Right atrium auricular region (tissue), 2 donors: Measurements from ENCODE around the gene MYORG. TPM values are rescaled to one million over a fixed set of nuclear protein-coding genes. Genes with fewer than 3 reads are reported as not detected.
A peak's percentile ranks its signal among the peaks of the same experiment; 100 is the strongest.

Source experiments
- DNase-seq: peaks from one replicate; pipeline ENCODE4 v3.0.0-alpha.2; 2019; ENCODE audit warnings: low spot score
- H3K27ac ChIP-seq, 2 donors: fragments of 200-600 bp; sonication (generic); 1 replicate in 1 of 2; 2 replicates in 1 of 2; pipeline ENCODE4 v1.5.1; 2016 to 2019
- H3K27me3 ChIP-seq, 2 donors: fragments of 200-600 bp; sonication (generic); one replicate each; pipeline versions ENCODE4 v1.5.1 to v1.6.0; 2017 to 2019
- H3K36me3 ChIP-seq: fragments of 200-600 bp; sonication (generic); one replicate; pipeline ENCODE4 v1.5.1; 2016
- H3K4me1 ChIP-seq, 2 donors: fragments of 200-600 bp; sonication (generic); one replicate each; pipeline versions ENCODE4 v1.5.1 to v1.6.0; 2017 to 2019
- H3K4me3 ChIP-seq, 2 donors: fragments of 200-600 bp; sonication (generic); 1 replicate in 1 of 2; 2 replicates in 1 of 2; pipeline ENCODE4 v1.5.1; 2017 to 2019; ENCODE audit warnings: mild to moderate bottlenecking in 1 of 2, moderate library complexity in 1 of 2
- H3K9me3 ChIP-seq, 2 donors: fragments of 200-600 bp; sonication (generic); one replicate each; pipeline ENCODE4 v1.5.1; 2019
- total RNA-seq, 2 donors: library from RNA; depleted of rRNA; stranded (reverse); fragments of >200 nt; gene quantifications; one replicate each; pipeline ENCODE4 v1.1.0, GENCODE V29; 2016
- TF ChIP-seq, protein P1 (sequence below), 2 donors: fragments of 200-600 bp; sonication (generic); IDR thresholded peaks; one replicate each; pipeline ENCODE4 v1.5.1; 2019; ENCODE audit warnings: antibody characterized with exemption in 2 of 2

Gene MYORG
- total RNA-seq, 2 donors from 2014 or later: 5.4 to 7.4 TPM

DNA sequence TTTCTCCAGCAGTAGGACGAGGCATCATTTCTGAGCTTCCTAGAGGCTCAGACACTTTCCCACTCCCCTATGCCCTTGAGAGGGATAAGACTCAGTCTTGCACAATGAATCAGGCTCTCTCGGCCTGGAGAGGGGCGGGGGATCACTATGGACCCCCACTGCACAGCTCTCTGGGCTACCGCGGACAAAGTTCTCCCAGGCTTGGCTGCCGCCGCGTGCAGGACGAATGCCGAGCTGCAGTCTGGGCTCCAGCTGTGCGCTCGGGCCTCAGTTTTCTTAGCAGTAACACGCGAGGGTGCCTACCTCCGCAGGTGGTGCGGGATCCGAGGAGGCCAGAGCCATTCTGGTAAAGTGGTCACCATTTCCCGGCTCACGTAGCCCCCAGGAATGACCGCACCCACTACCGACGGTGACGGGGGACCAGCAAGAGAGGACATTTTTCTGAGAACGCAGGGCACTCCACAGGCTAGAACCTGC is 3.4 kb upstream of the MYORG start:
- peak; percentile 56 for DNase-seq
- peak overlapping the region; percentile 62 to 86 for H3K27ac ChIP-seq
- no peaks in the 10 kb centered on the region for H3K27me3 ChIP-seq
- no peaks in the 10 kb centered on the region for H3K36me3 ChIP-seq
- no peaks in the 10 kb centered on the region for H3K9me3 ChIP-seq
- H3K4me1 ChIP-seq: peaks cover 0 to 43% of the 10 kb centered on the region in 2 donors
- H3K4me3 ChIP-seq: peak overlapping the region in 1 of 2 donors; percentile 63
- TF ChIP-seq, protein P1, sequence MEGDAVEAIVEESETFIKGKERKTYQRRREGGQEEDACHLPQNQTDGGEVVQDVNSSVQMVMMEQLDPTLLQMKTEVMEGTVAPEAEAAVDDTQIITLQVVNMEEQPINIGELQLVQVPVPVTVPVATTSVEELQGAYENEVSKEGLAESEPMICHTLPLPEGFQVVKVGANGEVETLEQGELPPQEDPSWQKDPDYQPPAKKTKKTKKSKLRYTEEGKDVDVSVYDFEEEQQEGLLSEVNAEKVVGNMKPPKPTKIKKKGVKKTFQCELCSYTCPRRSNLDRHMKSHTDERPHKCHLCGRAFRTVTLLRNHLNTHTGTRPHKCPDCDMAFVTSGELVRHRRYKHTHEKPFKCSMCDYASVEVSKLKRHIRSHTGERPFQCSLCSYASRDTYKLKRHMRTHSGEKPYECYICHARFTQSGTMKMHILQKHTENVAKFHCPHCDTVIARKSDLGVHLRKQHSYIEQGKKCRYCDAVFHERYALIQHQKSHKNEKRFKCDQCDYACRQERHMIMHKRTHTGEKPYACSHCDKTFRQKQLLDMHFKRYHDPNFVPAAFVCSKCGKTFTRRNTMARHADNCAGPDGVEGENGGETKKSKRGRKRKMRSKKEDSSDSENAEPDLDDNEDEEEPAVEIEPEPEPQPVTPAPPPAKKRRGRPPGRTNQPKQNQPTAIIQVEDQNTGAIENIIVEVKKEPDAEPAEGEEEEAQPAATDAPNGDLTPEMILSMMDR (IDR thresholded peaks at IDR 0.05): no peak

DNA sequence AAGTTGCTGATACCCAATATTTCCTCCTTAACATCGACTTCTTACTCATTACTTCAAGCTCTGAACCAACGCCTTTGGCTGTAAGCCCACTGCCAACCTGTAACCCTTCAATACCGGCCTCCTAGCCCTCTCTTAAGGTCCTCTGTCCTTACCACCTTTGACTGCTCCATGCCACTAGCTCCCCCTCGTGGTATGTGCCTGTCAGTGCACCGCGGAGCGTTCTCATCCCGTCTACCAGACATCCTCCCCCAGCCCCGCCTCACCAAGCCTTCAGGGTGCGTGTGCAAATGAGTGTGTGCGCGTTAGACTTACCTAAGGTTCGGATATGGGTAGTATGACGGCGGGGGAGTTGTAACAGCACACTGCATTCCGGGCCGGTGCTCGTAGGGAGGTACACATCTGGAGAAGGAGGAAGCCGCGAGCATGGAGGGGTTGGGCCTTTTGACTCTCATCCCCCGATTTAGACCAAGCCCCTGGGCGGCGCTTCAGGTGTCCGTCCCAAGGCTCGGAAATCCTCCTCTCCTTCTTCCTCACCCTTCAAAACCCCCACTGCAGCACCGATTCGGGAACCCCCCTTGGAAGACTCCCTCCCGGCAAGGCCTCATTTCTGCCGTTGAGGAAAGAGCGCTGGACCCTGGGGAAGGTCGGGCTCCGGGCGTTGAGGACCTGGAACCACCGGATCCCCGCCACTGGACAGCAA is 2.8 kb upstream of the MYORG start:
- peaks cover 0 to 45% of the 10 kb centered on the region in 2 donors for H3K4me1 ChIP-seq
- H3K27ac ChIP-seq: peak overlapping the region in 1 of 2 donors; percentile 86
- H3K4me3 ChIP-seq: peak overlapping the region; percentile 7 to 63

DNA sequence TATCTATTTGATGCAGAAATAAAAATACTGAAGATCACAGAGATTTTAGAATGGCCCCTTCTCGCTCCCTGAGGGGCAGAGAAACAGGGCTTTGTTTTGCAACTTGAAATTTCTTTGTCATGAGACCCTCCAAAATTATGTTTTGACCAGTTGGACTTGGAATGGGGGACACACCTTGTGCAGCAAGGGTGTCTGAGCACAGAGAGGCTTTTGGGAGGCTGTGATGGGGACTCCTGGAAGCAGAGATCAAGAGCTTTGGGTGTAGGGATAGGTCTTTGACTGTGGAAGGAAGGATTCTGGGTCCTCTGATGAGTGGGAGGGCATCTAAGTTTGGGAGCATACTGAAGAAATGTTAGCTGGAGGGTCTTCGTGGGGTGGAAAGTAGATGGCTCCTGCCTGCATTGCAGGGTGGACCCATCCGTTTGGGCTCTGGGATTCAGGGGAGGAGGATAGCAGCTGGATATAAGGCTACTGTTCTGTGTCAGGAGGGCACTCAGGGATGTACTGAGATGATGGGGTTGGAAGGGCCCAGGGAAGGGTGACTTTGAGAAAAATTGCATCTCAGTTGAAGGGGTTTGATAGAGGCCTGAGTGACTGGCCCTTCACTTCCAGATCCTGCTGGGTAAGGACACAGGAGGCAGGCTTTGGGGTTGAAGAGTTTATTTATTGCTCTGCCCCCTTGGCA is 1.8 kb upstream of the MYORG start:
- TF ChIP-seq, protein P1 (IDR thresholded peaks at IDR 0.05): no peak
- no peak overlapping the region for H3K27ac ChIP-seq
- H3K4me1 ChIP-seq: peaks cover 0 to 45% of the 10 kb centered on the region in 2 donors
- H3K4me3 ChIP-seq: no peak overlapping the region
- H3K9me3 ChIP-seq: no peaks in the 10 kb centered on the region
- H3K27me3 ChIP-seq: no peaks in the 10 kb centered on the region
- H3K36me3 ChIP-seq: no peaks in the 10 kb centered on the region
- DNase-seq: peak; percentile 48

More for the DNA sequence above, 2.8 kb upstream of the MYORG start:
- DNase-seq: peak; percentile 91
- Histone ChIP-seq H3K36me3 (no peaks in the 10 kb centered on the region), H3K27me3 (no peaks in the 10 kb centered on the region), H3K9me3 (no peaks in the 10 kb centered on the region)
- TF ChIP-seq, protein P1 (IDR thresholded peaks at IDR 0.05): peak; percentile 96 to 100

DNA sequence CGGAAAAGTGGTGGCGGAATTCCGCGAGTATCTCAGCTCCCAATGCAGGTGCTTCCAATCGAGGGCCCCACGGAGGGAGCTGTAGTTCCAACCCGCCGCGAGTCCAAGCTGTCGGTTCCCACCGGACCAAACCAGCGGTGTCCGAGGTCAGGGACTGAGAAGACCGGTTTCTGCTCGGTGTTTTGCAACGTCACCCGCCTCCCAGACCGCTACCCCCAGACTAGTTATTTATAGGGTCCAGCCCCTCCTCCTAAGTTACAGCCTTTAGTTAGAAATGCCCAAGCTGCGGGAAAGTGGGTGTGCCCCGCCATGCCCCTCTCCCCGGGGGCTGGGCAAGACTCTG is 677 bp upstream of the MYORG start:
- Histone ChIP-seq H3K36me3 (no peaks in the 10 kb centered on the region), H3K4me3 (peak overlapping the region; percentile 64 to 83), H3K4me1 (peaks cover 0 to 45% of the 10 kb centered on the region in 2 donors), H3K27me3 (no peaks in the 10 kb centered on the region), H3K9me3 (no peaks in the 10 kb centered on the region), H3K27ac (peak overlapping the region; percentile 73 to 82)
- DNase-seq: peak; percentile 59
- TF ChIP-seq, protein P1 (IDR thresholded peaks at IDR 0.05): no peak

DNA sequence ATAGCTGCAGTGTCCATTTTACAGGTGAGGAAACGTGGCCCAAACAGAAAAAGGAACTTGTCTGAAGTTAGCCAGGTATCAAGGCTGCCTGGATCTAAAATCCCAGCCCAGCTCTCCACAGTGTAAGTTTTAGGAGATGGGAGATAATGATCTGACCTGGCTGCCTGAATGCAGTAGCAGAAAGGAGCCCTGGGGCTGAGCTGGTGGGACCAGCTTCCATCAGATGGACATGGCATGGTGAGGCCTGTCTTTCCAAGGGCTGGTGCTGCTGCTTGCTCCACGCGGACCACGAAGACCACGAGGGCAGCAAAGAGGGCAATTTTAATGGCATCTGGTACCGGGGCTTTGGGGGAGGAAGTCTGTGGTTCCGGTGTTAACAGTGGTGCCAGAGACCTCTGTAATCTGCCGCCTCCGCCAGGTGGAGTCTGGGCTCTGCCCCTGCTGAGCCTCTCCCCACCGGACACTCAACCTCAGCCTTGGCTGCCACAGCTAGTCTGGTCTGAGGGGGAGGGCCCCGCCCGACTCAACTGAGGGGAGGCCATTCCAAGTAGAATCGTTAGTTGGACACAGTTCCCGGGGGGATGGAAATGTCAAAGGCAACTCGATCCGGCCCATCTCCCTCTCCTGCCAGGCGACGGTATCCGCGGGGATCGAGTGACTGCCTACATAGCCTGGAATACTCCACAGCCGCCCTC is 650 bp downstream of the MYORG start:
- TF ChIP-seq, protein P1 (IDR thresholded peaks at IDR 0.05): peak in 1 of 2 donors; percentile 47

More for the DNA sequence above, 650 bp downstream of the MYORG start:
- Histone ChIP-seq H3K4me3 (peak overlapping the region; percentile 64 to 83), H3K4me1 (peaks cover 0 to 37% of the 10 kb centered on the region in 2 donors), H3K9me3 (no peaks in the 10 kb centered on the region), H3K36me3 (no peaks in the 10 kb centered on the region), H3K27me3 (no peaks in the 10 kb centered on the region), H3K27ac (peak overlapping the region; percentile 73 to 82)
- DNase-seq: peak; percentile 70
